HepG2 (cell line): ENCODE results near the gene ARHGAP9. TPM values are rescaled to one million over a fixed set of nuclear protein-coding genes. Genes with fewer than 3 reads are reported as not detected.

ENCODE experiments used
- ELF4 ChIP-seq: sonication (generic); formaldehyde crosslinking; IDR thresholded peaks from 2 replicates; pipeline ENCODE4 v1.5.0; 2020; ENCODE audit warnings: missing genetic modification reagents, mild to moderate bottlenecking, moderate library complexity, borderline replicate concordance
- EP300 ChIP-seq, 3 experiments: sonication (generic) in 1 of 3; formaldehyde crosslinking in 1 of 3; IDR thresholded peaks; 2 replicates each; pipeline versions ENCODE4 v1.5.1 to v1.6.1; 2011 to 2020; ENCODE audit warnings: low read depth in 2 of 3, low read length in 2 of 3, borderline replicate concordance in 1 of 3, improper control_type of control experiment in 1 of 3, mild to moderate bottlenecking in 1 of 3, missing genetic modification reagents in 1 of 3, moderate library complexity in 1 of 3
- HMG20A ChIP-seq: IDR thresholded peaks from 2 replicates; pipeline ENCODE4 v1.6.1; 2016; ENCODE audit warnings: borderline replicate concordance
- MLXIP ChIP-seq: sonication (generic); formaldehyde crosslinking; IDR thresholded peaks from 2 replicates; pipeline ENCODE4 v1.9.0; 2021; ENCODE audit warnings: missing genetic modification reagents, borderline replicate concordance
- NFE2L2 ChIP-seq: fragments of 150-350 bp; IDR thresholded peaks from 2 replicates; pipeline ENCODE4 v1.6.1; 2014; ENCODE audit warnings: low read length
- PITX1 ChIP-seq: sonication (generic); formaldehyde crosslinking; IDR thresholded peaks from 2 replicates; pipeline ENCODE4 v1.5.1; 2020; ENCODE audit warnings: mild to moderate bottlenecking, missing genetic modification reagents
- PLSCR1 ChIP-seq: sonication (generic); formaldehyde crosslinking; IDR thresholded peaks from 2 replicates; pipeline ENCODE4 v1.5.0; 2020; ENCODE audit warnings: missing genetic modification reagents, mild to moderate bottlenecking, borderline replicate concordance
- POLR2AphosphoS5 ChIP-seq: IDR thresholded peaks from 2 replicates; pipeline ENCODE4 v1.6.1; 2012; ENCODE audit warnings: low read depth, low read length
- SNAPC4 ChIP-seq: sonication (generic); formaldehyde crosslinking; IDR thresholded peaks from 2 replicates; pipeline ENCODE4 v1.4.0; 2020; ENCODE audit warnings: mild to moderate bottlenecking, missing genetic modification reagents
- TEAD2 ChIP-seq: sonication (generic); formaldehyde crosslinking; IDR thresholded peaks from 2 replicates; pipeline ENCODE4 v1.9.0; 2021; ENCODE audit warnings: missing genetic modification reagents
- ZFP82 ChIP-seq: sonication (generic); formaldehyde crosslinking; IDR thresholded peaks from 2 replicates; pipeline ENCODE4 v1.5.1; 2020; ENCODE audit warnings: mild to moderate bottlenecking, missing genetic modification reagents, borderline replicate concordance
- ZMYM3 ChIP-seq: sonication (generic); formaldehyde crosslinking; IDR thresholded peaks from 2 replicates; pipeline ENCODE4 v1.5.1; 2020; ENCODE audit warnings: mild to moderate bottlenecking, missing genetic modification reagents
- ZNF230 ChIP-seq: sonication (generic); formaldehyde crosslinking; IDR thresholded peaks from 2 replicates; pipeline ENCODE4 v1.4.0; 2020; ENCODE audit warnings: mild to moderate bottlenecking, missing genetic modification reagents
- ZNF280D ChIP-seq: sonication (generic); formaldehyde crosslinking; IDR thresholded peaks from 2 replicates; pipeline ENCODE4 v1.5.1; 2020; ENCODE audit warnings: mild to moderate bottlenecking, missing genetic modification reagents
- ZNF672 ChIP-seq: sonication (generic); formaldehyde crosslinking; IDR thresholded peaks from 2 replicates; pipeline ENCODE4 v1.8.1; 2022; ENCODE audit warnings: missing genetic modification reagents
- ZNF709 ChIP-seq: sonication (generic); formaldehyde crosslinking; IDR thresholded peaks from 2 replicates; pipeline ENCODE4 v1.5.0; 2020; ENCODE audit warnings: mild to moderate bottlenecking, missing genetic modification reagents
- ZNF788 ChIP-seq: sonication (generic); formaldehyde crosslinking; IDR thresholded peaks from 2 replicates; pipeline ENCODE4 v1.5.0; 2020; ENCODE audit warnings: mild to moderate bottlenecking, missing genetic modification reagents, borderline replicate concordance
- polyA plus RNA-seq, 8 experiments: library from polyadenylated mRNA; depleted of rRNA in 3 of 8; stranded (reverse) in 7 of 8; unstranded in 1 of 8; fragments of >200 nt; fragmentation: Illumina TruSeq in 4 of 8; extraction: Trizol in 4 of 8; gene quantifications; 2 replicates each; pipeline versions ENCODE4 v1.2.1 to v1.2.3, GENCODE V29; 2011 to 2016; ENCODE audit warnings: low read depth in 4 of 8, missing spikeins in 1 of 8, mixed read lengths in 1 of 8; ENCODE audit not compliant: insufficient read depth in 1 of 8
- total RNA-seq, 5 experiments: library from RNA; depleted of rRNA; stranded (reverse); fragments of >200 nt; fragmentation: Illumina TruSeq; extraction: Trizol; gene quantifications; 2 replicates each; pipeline ENCODE4 v1.2.3, GENCODE V29; 2016; ENCODE audit warnings: low read depth in 1 of 5

The ARHGAP9 gene
- total and polyA plus RNA-seq, 2 of the 13 experiments (the other 11 are each of a cell fraction or from before 2014, with no cell fraction given): 0.18 to 1.2 TPM

- TF ChIP-seq SNAPC4: no peak
- peak; percentile 93 for TF ChIP-seq ZNF230 (CRISPR knock-in tag)
- TF ChIP-seq MLXIP (CRISPR knock-in tag): no peak
- no peak for TF ChIP-seq PLSCR1 (CRISPR knock-in tag)
- TF ChIP-seq HMG20A: peak; percentile 94
- TF ChIP-seq PITX1 (CRISPR knock-in tag): peak; percentile 94
- TF ChIP-seq TEAD2 (CRISPR knock-in tag): no peak
- no peak for TF ChIP-seq ELF4 (CRISPR knock-in tag)
- TF ChIP-seq EP300 (IDR thresholded peaks at IDR 0.05; ENCODE audit: low read depth in 2 of 2, low read length in 2 of 2): peak; percentile 55 to 96; a peak in 3 of 4 replicates
- peak; percentile 90 for TF ChIP-seq EP300 (CRISPR knock-in tag; IDR thresholded peaks at IDR 0.05; ENCODE audit: borderline replicate concordance)
- peak; percentile 80 for TF ChIP-seq ZMYM3 (CRISPR knock-in tag)
- TF ChIP-seq ZNF788 (CRISPR knock-in tag): peak; percentile 97; the same call in 1 of the 2 replicates
- peak; percentile 33; the same call in 1 of the 2 replicates for TF ChIP-seq POLR2AphosphoS5
- no peak for TF ChIP-seq ZNF672
- no peak for TF ChIP-seq ZFP82 (CRISPR knock-in tag)
- TF ChIP-seq ZNF280D (CRISPR knock-in tag): 0 out of 2 replicates have a peak, but pooled peaks have one; percentile 31
- TF ChIP-seq NFE2L2: no peak
- 0 out of 2 replicates have a peak, but pooled peaks have one; percentile 42 for TF ChIP-seq ZNF709 (CRISPR knock-in tag)
These were observed 28.4 kb downstream of the ARHGAP9 start (continued) for GRCh38 chr12:57451233-57451778.
